Esophagus squamous epithelium (tissue), 4 donors: Measurements from ENCODE around the gene NRAS.

Experiments
- POLR2A ChIP-seq, 4 donors: fragments of 450-650 bp; IDR thresholded peaks; one replicate each; pipeline ENCODE4 v1.6.1; 2017; ENCODE audit warnings: antibody characterized with exemption in 4 of 4, mild to moderate bottlenecking in 4 of 4, moderate library complexity in 3 of 4
- TF ChIP-seq, protein P1 (sequence below), 6 experiments: fragments of 450-650 bp in 4 of 6; fragments of 200-600 bp in 2 of 6; sonication (generic) in 2 of 6; IDR thresholded peaks; one replicate each; pipeline ENCODE4 v1.5.1; 2016 to 2019; ENCODE audit warnings: antibody characterized with exemption in 6 of 6, mild to moderate bottlenecking in 4 of 6, moderate library complexity in 4 of 6

DNA sequence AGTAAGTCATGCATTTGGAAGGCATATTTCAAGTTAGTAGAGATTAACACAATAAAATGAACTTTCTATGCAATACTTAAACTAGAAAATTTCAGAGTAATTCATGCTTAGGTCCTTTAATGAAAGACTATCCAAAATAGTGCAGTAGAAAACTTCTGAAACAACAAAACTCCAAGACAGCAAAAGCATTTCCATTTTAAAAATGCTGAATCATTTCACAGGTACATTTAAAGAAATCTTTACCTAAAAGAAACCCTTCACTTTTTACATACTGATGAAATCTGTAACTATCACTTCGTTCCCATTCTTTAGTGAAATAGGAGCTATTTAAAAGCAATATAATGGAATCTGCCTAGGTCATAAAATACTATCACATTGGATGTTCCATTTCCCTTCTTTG lies 23.8 kb upstream of the NRAS start:
- TF ChIP-seq POLR2A (IDR thresholded peaks at IDR 0.05): no peak
- TF ChIP-seq, protein P1, sequence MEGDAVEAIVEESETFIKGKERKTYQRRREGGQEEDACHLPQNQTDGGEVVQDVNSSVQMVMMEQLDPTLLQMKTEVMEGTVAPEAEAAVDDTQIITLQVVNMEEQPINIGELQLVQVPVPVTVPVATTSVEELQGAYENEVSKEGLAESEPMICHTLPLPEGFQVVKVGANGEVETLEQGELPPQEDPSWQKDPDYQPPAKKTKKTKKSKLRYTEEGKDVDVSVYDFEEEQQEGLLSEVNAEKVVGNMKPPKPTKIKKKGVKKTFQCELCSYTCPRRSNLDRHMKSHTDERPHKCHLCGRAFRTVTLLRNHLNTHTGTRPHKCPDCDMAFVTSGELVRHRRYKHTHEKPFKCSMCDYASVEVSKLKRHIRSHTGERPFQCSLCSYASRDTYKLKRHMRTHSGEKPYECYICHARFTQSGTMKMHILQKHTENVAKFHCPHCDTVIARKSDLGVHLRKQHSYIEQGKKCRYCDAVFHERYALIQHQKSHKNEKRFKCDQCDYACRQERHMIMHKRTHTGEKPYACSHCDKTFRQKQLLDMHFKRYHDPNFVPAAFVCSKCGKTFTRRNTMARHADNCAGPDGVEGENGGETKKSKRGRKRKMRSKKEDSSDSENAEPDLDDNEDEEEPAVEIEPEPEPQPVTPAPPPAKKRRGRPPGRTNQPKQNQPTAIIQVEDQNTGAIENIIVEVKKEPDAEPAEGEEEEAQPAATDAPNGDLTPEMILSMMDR (IDR thresholded peaks at IDR 0.05): no peak
